C1 segment of cervical spinal cord (tissue), 14 donors: Measurements from ENCODE around the gene VRK3.

ENCODE experiments used
- DNase-seq, 14 donors: peaks; one replicate each; lab custom pipeline; 2025; lab: John Stamatoyannopoulos, UW

The VRK3 gene

DNA sequence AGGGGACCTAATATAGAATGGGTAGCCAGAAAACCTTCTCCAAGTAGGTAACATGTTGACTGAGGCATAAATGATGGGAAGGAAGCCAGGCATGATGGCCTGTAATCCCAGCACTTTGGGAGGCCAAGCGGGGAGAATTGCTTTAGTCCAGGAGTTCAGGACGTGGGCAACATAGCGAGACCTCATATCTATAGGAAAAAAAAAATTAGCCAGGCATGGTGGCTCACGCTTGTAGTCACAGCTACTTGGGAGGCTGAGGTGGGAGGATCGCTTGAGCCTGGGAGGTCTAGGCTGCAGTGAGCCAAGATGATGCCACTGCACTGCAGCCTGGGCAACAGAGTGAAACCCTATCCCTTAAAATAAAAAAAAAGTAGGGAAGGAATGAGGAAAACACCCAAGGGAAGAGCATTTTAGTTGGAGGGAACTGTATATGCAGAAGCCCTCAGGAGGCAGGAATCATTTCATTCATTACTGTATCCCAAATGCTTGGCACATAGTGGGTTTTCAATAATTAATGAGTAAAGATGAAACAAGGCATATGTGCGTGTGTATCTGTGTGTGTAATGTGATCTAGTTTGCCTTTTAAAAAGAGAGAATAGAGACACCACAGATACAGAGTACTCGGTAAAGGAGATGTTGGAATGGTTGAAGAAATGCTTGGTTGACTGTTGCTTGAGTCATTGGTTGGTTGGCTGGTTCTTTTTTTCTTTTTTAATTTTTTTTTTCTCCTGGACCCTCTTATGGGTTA lies 93.7 kb downstream of the VRK3 start:
- no peak for DNase-seq

DNA sequence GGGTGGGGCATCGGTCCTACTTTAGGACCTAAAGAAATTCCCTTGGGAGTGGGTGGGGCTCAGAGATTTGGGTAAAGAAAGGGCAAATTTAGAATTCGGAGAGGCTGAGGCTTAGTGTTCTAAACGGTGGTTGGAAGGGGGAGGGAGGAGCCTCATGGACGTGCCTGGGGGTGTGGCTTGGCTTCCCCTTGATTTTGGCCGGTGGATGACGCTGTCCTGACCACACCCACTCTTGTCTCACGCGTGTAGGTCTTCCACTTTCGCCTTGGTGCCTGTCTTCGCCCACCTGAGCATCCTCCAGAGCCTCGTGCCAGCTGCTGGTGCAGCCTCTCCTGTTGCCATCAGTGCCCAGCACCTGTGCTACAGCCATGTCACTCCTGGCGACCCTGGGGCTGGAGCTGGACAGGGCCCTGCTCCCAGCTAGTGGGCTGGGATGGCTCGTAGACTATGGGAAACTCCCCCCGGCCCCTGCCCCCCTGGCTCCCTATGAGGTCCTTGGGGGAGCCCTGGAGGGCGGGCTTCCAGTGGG lies 94.6 kb downstream of the VRK3 start:
- peak in 1 of 14 donors; percentile 22 for DNase-seq

DNA sequence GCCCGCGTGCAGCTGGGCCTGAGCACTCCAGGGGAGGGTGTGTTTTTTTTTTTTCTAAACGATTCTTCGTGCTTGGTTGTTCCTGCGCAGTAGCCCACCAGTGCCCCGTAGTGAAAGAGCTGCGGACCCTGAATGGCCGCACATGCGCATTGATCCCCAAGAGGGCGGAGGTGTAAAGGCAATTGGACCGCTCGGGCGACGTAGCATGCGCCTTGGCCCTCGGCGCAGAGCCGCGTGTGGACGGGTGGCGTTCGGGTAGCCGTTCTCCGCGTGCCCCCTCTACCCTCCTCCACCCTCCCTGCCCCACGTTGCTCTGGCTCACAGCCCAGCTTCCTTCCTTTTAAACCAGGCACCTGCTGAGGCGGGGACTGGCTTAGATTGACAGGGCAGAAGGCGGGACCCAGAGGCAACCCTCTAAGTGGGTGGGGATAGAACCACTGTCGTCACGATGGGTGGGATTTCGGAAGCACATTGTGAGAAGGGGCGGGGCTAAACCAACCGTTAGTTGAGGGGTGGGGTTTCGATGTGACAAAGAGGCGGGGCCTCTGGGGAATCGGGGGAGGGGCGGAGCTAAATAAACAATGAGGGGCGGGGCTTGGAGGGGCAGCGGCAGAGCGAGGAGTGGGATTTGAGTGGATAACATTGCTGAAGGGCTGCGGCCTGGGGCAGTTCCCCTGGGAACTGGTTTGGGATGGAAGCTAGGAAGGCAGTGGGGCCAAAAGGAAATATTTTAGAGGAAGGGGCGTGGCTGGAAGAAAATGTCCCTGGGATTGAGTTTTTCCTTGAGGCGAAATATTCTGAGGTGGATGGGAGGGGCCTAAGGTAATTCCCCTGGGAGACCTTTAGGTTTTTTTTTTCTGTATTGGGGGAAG lies 95.3 kb downstream of the VRK3 start:
- peak; percentile 29 to 99 (median 93) for DNase-seq

DNA sequence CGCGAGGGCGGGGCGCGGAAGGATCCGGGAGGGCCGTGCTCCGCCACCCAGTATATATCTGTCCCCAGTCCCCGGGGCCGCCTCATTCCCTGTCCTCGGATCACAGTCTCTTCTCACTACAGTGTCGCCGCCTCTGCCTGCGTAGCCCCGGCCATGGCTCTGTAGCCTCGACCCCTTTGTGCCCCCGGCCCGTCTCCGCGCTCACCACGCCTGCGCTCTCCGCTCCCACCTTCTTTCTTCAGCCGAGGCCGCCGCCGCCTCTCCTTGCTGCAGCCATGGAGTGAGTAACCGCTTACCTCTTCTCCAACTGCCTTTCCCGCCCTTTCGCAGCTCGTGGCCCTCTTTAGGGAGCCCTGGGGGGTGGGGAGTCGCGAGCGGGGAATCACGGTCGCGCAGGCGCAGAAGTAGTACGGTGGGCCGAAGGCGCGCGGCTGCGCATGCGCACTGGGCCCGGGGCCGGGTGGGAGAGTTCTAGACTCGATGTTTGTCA lies 96.0 kb downstream of the VRK3 start, which contains the start of the genes ATF5 and NUP62:
Gene ATF5, plus strand, starts transcription at position 85 of the 490 bp plus-strand sequence. CDS start 1,646 bp downstream, outside the sequence.
Gene NUP62, minus strand, starts transcription at position 384 of the 490 bp plus-strand sequence. CDS start 19,697 bp downstream, outside the sequence.
- DNase-seq = peak; percentile 29 to 98 (median 89)

DNA sequence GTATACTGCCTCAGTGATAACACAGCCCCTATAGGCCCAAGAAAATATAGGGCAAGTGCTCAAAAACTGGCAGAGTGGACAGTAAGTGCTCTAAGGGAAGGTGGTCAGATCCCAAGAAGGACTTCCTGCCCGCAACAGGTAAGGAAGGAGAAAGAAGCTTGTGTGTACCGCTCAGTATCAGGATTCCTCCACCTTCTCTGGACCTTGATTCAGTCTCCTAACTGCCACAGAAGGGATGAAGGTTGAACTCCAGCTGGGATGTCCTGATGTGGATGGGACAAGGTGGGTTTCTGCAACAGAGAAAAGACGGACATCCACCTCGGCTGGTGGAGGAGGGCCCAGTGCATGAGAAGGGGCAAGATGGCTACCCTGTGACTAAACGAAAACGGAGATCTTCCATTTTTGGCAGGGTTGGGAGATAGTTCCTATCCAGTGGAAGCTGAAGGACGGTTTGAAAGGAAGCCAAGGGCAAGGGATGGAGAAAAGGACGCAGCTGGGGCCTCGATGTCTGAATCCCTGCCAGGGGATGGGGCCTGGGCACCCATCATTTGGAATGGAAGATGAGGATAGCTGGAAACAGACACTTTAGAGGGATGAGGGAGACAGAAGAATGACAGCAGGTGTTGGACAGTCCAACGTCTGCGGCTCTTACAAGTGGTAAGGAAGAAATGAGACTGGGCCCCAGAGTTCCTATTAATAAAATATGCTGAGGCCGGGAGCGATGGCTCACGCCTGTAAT lies 97.5 kb downstream of the VRK3 start:
- no peak for DNase-seq

DNA sequence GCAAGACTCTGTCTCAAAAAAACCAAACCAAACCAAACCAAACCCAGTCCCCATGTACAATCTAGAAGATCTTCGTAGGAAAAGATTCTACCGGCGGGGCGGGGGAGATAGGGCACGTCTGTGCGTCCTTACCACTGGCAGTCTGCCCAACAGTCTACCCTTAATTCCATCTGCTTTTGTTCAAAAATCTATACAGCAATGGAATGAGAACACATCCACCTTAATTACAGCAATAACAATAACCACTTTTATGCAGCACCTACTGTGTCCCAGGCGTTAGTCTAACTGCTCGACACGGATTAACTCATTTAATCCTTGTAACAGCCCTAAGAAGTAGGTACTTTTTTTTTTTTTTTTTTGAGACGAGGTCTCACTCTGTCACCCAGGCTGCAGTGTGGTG lies 98.7 kb downstream of the VRK3 start:
- DNase-seq = no peak
